HG03103 (cell line): Measurements from ENCODE around the gene FRG1.
A peak's percentile ranks its signal among the peaks of the same experiment; 100 is the strongest.
"Not testable (repeated sequence)": the region's sequence is repeated elsewhere in the genome, so short reads cannot be mapped to it uniquely, and the experiment has no call there.

Experiments
- ATAC-seq: cut with Tn5 transposase; IDR thresholded peaks from one replicate; pipeline ENCODE4 v1.9.1; 2021; ENCODE audit warnings: low read depth; ENCODE audit not compliant: unreplicated experiment

FRG1 gene

DNA sequence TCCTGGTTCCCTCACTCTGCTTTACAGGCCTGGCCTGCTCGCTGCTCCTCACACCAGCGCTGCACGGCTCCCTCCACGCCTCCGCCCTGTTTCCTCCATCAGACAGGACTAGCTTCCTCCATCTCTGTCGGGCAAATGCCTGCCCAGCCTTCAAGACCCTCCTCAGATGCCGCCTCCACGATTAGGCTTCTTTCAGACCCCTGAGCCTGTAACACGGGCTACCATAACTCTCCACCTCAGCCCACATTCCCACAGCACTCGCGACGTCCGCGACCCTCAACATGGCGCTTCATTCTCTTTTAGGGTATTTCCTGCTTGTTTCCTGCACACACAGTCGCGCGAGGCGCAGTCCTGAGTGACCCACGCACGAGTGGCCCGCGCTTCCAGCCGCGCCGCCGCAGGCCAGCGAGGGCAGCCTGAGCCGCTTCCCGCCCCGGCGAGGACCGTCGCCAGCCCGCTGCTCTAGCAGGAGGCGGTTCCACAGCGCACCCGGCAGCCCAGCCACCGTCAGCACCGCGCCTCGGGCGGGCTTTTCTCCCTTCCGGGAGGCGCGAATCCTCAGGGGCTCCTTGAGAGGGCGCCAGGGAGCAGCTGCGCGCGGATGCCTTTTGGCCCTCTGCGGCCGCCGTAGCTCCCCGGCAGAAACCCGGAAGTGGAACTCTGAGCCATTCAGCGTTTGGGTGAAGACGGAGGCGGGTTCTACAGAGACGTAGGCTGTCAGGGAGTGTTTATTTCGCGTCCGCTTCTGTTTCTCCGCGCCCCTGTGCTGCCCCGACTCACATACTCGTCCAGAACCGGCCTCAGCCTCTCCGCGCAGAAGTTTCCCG is at the start of gene FRG1:
TSS of gene FRG1 (plus strand) at position 695 of the 827 bp plus-strand sequence. CDS start 138 bp downstream, outside the sequence.
- peak; percentile 100 for ATAC-seq

- no peak for ATAC-seq
Measured at GRCh38 chr4:189897667-189898066, 43.0 kb upstream of the FRG1 start.

DNA sequence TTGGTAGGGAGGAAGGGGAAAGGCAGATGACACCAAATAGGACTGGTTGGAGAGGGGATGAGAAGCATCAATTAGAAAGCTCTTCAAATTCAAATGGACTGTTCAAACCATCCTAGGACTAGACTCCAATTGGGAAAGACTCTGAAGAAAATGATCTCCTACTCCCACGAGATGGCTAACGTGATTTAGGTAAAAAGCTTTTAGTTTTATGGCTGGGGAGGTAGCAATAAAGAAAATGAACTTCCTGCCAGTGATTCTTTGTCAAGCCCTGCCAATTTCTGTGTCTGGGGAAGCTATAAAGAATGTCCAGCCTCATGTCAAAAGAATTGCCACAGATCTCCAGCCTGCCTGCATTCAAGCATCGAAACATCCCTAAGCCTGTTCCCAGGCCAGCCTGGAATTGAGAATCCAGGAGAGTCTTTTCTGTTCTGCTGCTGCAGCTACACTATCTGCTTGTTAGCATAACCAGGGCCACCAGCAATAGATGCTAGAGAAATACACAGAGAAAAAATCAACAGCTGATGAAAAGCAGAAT is 41.1 kb upstream of the FRG1 start:
- ATAC-seq: not testable (repeated sequence)

GRCh38 chr4:189904420-189905027 is 36.1 kb upstream of the FRG1 start:
- peak; percentile 89 for ATAC-seq

DNA sequence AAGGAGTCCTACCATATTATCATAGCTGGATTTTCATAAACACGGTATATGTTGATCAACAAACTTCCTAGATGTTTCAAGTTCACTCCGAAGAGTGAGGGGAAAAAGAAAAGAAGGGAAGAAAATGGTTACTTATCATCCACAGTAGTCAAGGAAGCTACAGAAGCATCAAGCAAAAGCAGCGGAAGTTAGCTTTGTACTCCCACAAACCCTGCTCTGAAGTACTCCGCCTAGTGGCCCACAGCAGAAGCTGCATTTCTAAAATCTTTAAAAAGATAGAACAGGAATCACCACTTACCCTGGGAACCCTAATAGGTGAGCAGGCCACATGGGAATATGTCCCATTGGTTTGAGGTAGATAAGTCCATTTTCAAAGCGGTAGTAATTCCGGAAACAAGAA is 28.5 kb upstream of the FRG1 start:
- no peak for ATAC-seq

DNA sequence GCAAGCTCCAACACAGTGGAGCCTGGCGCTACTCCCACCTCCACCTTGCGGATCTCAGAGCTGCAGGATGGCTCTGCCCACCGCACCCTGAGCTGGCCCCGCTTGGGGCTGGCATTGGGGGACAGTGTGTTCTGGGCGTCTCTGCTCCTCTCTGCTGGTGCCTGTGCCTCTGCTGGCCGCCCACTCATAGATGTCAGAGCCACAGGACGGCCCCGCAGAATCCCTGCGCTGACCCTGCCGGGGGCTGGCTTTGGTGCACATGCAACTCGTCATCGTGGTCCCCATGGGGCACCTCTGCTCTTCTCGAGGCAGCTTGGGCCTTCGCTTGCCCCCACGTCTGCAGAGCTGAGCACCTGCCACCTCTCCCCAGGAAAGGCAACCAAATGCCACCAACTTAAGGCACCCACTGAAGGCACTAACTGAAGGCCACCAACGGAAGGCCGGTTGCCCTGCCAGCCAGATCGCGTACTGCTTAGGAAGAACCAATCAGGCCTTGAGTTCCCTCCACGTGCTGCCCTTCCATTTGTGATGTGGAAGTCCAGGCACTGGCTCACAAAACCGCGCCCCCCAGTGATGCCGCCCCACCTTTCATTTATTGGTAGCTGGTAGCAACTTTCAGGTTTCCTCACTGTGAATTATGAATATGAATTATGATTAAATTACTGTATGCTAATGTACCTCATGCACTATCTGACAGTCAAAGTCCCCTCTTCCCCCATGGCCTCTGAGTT is 23.3 kb upstream of the FRG1 start:
- no peak for ATAC-seq

GRCh38 chr4:189921058-189921457 is 19.6 kb upstream of the FRG1 start:
- ATAC-seq: no peak

GRCh38 chr4:189926742-189927141 is 13.9 kb upstream of the FRG1 start:
- not testable (repeated sequence) for ATAC-seq

- ATAC-seq: no peak
Measured at GRCh38 chr4:189941005-189941450, 356 bp downstream of the FRG1 start.

- ATAC-seq: not testable (repeated sequence)
Measured at GRCh38 chr4:189942412-189942811, 1.7 kb downstream of the FRG1 start.

GRCh38 chr4:189944077-189944476 is 3.4 kb downstream of the FRG1 start:
- ATAC-seq: not testable (repeated sequence)

DNA sequence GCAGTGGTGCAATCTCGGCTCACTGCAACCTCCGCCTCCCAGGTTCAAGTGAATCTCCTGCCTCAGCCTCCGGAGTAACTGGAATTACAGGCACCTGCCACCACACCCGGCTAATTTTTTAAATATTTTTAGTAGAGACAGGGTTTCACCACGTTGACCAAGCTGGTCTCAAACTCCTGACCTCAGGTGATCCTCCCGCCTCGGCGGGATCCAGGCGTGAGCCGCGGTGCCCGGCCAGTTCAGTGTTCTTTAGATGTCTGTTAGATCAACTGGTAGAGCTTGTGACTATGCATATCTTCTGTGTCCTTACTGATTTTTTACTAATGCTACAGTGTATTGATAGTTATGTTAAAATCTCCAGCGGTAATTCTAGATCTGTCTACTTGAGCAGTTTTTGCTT is 6.2 kb downstream of the FRG1 start:
- not testable (repeated sequence) for ATAC-seq

DNA sequence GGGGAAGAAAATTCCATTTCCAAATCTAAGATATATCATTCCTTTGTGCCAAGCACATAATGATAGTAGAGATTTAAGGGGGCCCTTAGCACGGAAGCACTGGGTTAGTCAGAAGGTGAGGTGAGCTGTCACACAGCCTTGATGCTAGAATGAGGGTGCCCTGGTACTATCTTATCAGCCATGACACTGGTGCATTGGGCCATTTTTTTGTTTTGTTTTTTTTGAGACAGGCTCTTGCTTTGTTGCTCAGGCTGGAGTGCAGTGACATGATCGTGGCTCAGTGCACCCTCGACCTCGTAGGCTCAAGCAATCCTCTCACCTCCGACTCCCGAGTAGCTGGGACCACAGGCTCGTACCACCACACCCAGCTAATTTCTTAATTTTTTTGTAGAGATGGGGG is 7.8 kb downstream of the FRG1 start:
- not testable (repeated sequence) for ATAC-seq

DNA sequence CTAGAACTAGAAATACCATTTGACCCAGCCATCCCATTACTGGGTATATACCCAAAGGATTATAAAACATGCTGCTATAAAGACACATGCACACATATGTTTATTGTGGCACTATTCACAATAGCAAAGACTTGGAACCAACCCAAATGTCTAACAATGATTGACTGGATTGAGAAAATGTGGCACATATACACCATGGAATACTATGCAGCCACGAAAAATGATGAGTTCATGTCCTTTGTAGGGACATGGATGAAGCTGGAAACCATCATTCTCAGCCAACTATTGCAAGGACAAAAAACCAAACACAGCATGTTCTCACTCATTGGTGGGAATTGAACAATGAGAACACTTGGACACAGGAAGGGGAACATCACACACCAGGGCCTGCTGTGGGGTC is 28.6 kb downstream of the FRG1 start:
- ATAC-seq: not testable (repeated sequence)

GRCh38 chr4:189973646-189974045 is 33.0 kb downstream of the FRG1 start:
- no peak for ATAC-seq

- no peak for ATAC-seq
Measured at GRCh38 chr4:189974056-189974455, 33.4 kb downstream of the FRG1 start.

- ATAC-seq: no peak
Measured at GRCh38 chr4:189979196-189980047, 38.8 kb downstream of the FRG1 start.

DNA sequence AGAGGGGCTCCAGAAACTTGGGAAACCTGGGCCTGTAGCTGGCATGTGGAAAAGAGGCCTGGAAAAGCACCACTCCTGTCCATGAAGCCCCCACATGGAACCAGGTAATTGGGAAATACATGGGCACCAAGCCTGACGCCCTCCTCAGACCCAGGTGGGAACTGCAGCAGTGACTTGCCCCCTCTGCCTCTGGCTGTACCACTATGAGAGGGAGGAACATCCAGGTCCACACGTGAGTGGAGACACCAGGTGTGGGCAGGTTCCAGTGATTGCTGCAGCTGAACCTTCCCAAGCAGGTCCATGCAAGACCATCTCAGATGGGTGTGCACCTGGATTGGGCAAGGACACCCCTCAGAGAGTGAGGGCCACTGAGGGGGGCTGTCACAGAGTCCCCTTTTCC is 39.6 kb downstream of the FRG1 start:
- not testable (repeated sequence) for ATAC-seq

- no peak for ATAC-seq
Measured at GRCh38 chr4:189981970-189982369, 41.3 kb downstream of the FRG1 start.

DNA sequence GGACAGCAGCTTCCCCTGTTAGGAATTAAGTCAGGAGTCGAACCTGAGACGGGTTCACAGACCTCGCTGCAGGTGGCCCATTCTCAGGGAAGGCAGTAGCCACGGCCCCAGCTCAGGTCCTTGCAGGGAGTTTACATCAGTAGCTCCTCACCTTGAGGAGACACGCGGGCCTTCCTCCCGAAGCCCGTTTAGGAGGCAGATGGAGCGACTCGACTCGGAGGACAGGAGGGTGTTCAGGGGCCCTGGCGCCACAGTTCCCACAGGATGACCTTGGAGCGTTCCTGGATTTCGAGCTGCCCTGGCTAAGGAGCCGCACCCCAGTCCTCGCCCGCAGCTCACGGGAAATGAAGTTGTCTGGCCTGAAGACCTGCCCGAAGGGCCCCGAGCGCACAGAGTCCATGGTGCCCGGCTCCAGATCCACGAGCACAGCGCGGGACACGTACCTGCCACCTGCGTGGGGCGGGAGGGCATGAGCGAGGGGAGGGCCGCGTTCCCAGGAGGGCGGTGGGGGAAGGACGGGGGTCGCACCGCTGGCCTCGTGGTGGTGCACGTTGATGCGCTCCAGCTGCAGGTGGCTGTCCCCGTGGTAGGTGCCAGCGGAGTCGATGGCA is 43.3 kb downstream of the FRG1 start:
- ATAC-seq: not testable (repeated sequence)
